BLaER1 treated with 17β-estradiol and CSF1 and Interleukin-3, amounts not matched to agents 10 nM and 100 nM (cell line): ENCODE measurements around the gene CACNA1D.
A peak's percentile ranks its signal among the peaks of the same experiment; 100 is the strongest.

Source experiments
- H3K27ac ChIP-seq, 11 experiments: shearing (Covaris generic); formaldehyde crosslinking; 2 replicates each; pipeline ENCODE4 v1.8.1; 2022
- H3K27me3 ChIP-seq, 11 experiments: shearing (Covaris generic); formaldehyde crosslinking; 2 replicates each; pipeline ENCODE4 v1.8.1; 2022
- H3K36me3 ChIP-seq, 11 experiments: shearing (Covaris generic); formaldehyde crosslinking; 2 replicates each; pipeline ENCODE4 v1.8.1; 2022
- H3K4me1 ChIP-seq, 10 experiments: shearing (Covaris generic); formaldehyde crosslinking; 2 replicates each; pipeline ENCODE4 v1.8.1; 2022
- H3K4me2 ChIP-seq, 11 experiments: shearing (Covaris generic); formaldehyde crosslinking; 2 replicates each; pipeline ENCODE4 v1.8.1; 2022
- H3K4me3 ChIP-seq, 10 experiments: shearing (Covaris generic); formaldehyde crosslinking; 2 replicates each; pipeline ENCODE4 v1.8.1; 2022
- H3K9ac ChIP-seq, 11 experiments: shearing (Covaris generic); formaldehyde crosslinking; 2 replicates each; pipeline ENCODE4 v1.8.1; 2022
- H3K9me3 ChIP-seq, 11 experiments: shearing (Covaris generic); formaldehyde crosslinking; replicated peaks in 1 of 11; 2 replicates each; pipeline ENCODE4 v1.8.1; 2022
- H4K20me1 ChIP-seq, 11 experiments: shearing (Covaris generic); formaldehyde crosslinking; 2 replicates each; pipeline ENCODE4 v1.8.1; 2022
- Cebpa-rat ChIP-seq, 11 experiments: shearing (Covaris generic); IDR thresholded peaks; 2 replicates each; pipeline ENCODE4 v1.8.1; 2022

CACNA1D gene

DNA sequence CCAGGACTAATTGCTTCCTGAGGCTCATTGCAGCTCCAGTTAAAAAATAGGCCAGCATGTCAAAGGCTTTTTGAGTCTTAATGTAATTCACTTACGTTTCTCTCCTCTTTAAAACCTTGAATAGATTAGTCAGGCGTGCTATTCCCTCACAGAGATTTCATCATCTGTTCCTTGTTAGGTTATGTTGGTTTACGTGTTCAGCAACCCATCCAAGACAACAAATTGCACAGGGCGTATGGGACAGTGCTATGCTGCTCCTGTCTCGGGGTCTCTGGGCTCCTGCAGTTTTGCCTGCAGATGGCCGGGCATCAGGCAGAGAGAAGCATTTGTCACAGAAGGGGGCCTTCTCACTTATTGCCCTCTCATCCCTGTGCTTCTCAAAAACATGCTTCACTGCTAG is 234.7 kb downstream of the CACNA1D start:
- peaks cover 0 to 21% (median 7%) of the 10 kb centered on the region in 10 experiments; a peak in 12 of 20 replicates for H3K4me1 ChIP-seq
- no peaks in the 10 kb centered on the region for H3K9me3 ChIP-seq
- no peak for TF ChIP-seq Cebpa-rat (IDR thresholded peaks at IDR 0.05)
- no peaks in the 10 kb centered on the region for H4K20me1 ChIP-seq
- H3K9ac ChIP-seq = no peak overlapping the region
- no peak overlapping the region for H3K4me3 ChIP-seq
- H3K4me2 ChIP-seq = no peak overlapping the region
- H3K27ac ChIP-seq = no peak overlapping the region
- no peaks in the 10 kb centered on the region for H3K27me3 ChIP-seq
- no peaks in the 10 kb centered on the region for H3K36me3 ChIP-seq

DNA sequence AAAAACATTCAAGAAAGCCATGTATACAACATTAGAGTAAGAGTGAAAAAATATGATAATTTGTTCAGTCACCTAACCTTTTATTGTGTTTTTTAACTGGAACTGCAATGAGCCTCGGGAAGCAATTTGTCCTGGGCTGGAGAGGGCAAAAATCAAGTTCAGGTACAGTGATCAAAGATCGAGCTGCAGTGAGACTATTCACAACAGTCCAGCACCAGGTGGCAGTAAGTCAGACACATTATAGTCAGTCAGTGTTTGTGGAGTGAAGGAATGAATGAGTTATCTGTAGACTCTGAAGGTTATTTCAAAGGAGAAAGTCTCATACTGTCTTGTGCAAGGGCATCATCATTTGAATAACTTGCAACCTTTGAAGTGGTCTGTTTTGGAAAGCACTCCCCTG is 235.2 kb downstream of the CACNA1D start:
- H3K4me1 ChIP-seq = peaks cover 0 to 21% (median 7%) of the 10 kb centered on the region in 10 experiments; a peak in 12 of 20 replicates
- H3K27me3 ChIP-seq = no peaks in the 10 kb centered on the region

DNA sequence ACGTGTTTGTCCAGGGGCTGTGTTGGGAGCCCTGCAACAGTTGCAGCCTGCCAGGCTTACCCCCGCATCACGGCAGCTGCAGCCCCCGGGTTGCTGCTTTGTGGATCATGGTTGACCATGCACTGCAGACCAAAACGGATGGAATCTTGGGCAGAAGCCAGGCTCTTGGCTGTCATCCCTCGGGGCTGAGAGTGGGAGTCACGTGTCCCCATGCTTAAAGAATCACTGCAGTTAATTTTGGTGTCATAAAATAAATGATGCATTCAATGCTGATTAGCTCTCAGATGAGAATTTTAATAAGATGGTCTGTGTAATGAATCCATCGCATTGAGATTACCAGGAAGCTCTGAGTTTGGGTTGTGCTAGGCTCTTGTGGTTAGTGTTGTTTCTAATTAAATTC is 236.2 kb downstream of the CACNA1D start:
- H3K27me3 ChIP-seq = no peaks in the 10 kb centered on the region
- H4K20me1 ChIP-seq = no peaks in the 10 kb centered on the region
- no peaks in the 10 kb centered on the region for H3K9me3 ChIP-seq
- no peak for TF ChIP-seq Cebpa-rat (IDR thresholded peaks at IDR 0.05)
- peaks cover 0 to 21% (median 7%) of the 10 kb centered on the region in 10 experiments; a peak in 12 of 20 replicates for H3K4me1 ChIP-seq
- peak overlapping the region in 7 of 11 experiments; percentile 23 to 58 (median 48); a peak in 12 of 22 replicates for H3K4me2 ChIP-seq
- H3K9ac ChIP-seq = no peak overlapping the region
- no peak overlapping the region for H3K27ac ChIP-seq
- H3K36me3 ChIP-seq = no peaks in the 10 kb centered on the region
- H3K4me3 ChIP-seq = no peak overlapping the region

More for the DNA sequence above, 235.2 kb downstream of the CACNA1D start:
- H3K36me3 ChIP-seq = no peaks in the 10 kb centered on the region
- no peak overlapping the region for H3K9ac ChIP-seq
- TF ChIP-seq Cebpa-rat (IDR thresholded peaks at IDR 0.05) = no peak
- 0 out of 22 replicates have a peak overlapping the region, but pooled peaks of 1 of the 11 experiments have one; percentile 50 for H3K4me2 ChIP-seq
- H3K4me3 ChIP-seq = no peak overlapping the region
- H3K27ac ChIP-seq = no peak overlapping the region
- no peaks in the 10 kb centered on the region for H3K9me3 ChIP-seq
- H4K20me1 ChIP-seq = no peaks in the 10 kb centered on the region

DNA sequence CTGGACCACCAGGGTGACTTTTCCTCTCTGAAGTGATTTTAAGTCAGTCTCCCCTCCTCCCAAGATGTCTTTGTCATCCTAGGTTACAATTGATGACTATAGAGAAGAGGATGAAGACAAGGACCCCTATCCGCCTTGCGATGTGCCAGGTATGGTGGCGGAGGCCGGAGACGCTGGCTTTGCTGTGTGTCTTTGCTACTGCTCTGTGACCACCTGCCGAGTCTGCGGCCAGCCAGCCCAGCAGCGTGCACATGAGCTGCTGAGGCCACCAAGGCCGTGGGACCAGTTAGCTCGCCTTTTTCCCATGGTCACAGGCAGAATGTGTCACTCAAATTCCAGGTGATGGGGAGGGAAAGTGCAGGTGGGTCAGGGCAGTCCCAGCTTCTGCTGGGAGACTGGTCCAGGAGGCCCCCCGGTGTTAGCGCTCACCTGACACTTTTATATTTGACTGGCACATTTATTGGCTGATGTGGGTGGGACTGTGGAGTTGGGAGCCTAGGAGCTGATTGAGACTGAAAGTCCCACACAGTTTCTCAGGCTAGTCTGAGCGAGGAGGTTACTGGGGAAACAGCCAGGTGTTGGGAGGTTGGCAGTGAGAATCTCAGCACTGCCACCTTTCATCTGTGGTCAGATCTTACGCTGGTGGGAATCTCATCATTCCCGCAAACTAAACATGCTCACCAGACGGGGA is 237.7 kb downstream of the CACNA1D start:
- no peak for TF ChIP-seq Cebpa-rat (IDR thresholded peaks at IDR 0.05)
- H3K9ac ChIP-seq = no peak overlapping the region
- no peaks in the 10 kb centered on the region for H3K9me3 ChIP-seq
- no peak overlapping the region for H3K4me3 ChIP-seq
- peaks cover 0 to 21% (median 7%) of the 10 kb centered on the region in 10 experiments; a peak in 12 of 20 replicates for H3K4me1 ChIP-seq
- H3K4me2 ChIP-seq = no peak overlapping the region
- no peaks in the 10 kb centered on the region for H4K20me1 ChIP-seq
- H3K27me3 ChIP-seq = no peaks in the 10 kb centered on the region
- H3K27ac ChIP-seq = no peak overlapping the region
- no peaks in the 10 kb centered on the region for H3K36me3 ChIP-seq

DNA sequence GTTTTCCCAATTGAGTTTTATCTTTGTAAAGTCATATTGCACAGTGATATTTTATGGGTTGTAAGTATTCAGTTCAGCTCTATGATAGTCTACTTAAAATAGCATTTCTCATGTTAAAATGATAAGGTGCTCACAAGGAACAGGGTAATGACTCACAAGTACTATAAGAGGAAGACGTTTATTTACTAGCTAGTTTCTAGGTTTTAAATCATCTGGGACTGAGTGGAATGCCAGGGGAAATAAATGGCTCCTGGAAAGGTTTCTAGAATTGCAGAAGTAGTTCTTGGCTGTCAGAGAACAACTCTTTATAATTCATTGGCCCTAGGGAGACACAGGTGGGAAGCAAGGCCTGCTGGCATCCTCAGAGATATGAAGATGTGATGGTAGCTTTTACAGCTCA is 239.0 kb downstream of the CACNA1D start:
- Histone ChIP-seq H4K20me1 (no peaks in the 10 kb centered on the region), H3K4me3 (no peak overlapping the region), H3K36me3 (no peaks in the 10 kb centered on the region), H3K27ac (no peak overlapping the region), H3K27me3 (no peaks in the 10 kb centered on the region), H3K4me2 (no peak overlapping the region), H3K4me1 (peaks cover 0 to 21% (median 7%) of the 10 kb centered on the region in 10 experiments; a peak in 12 of 20 replicates), H3K9me3 (no peaks in the 10 kb centered on the region), H3K9ac (no peak overlapping the region)
- TF ChIP-seq Cebpa-rat (IDR thresholded peaks at IDR 0.05) = no peak

DNA sequence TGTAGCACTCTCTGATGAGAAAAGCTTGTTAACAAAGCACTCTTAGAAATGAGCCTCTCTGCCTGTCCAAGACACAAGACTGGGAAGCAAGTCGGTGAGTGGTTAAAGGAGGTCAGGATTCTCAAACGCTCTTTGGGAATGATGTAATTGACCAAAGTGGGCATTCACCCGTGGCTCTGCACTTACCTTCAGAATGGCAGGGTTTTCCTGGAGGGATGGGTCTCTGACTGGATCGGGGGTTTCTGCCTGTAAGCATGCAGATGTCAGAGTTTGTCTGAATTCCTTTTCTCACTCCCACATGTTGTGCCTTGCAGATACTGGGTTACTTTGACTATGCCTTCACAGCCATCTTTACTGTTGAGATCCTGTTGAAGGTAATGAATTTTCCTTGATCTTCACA is 245.6 kb downstream of the CACNA1D start:
- H3K27me3 ChIP-seq = no peaks in the 10 kb centered on the region
- H3K9me3 ChIP-seq = no peaks in the 10 kb centered on the region
- no peak overlapping the region for H3K9ac ChIP-seq
- H3K4me3 ChIP-seq = no peak overlapping the region
- H3K36me3 ChIP-seq = no peaks in the 10 kb centered on the region
- H4K20me1 ChIP-seq = no peaks in the 10 kb centered on the region
- H3K4me1 ChIP-seq = peaks cover 0 to 14% (median 0%) of the 10 kb centered on the region in 10 experiments; a peak in 4 of 20 replicates
- TF ChIP-seq Cebpa-rat (IDR thresholded peaks at IDR 0.05) = no peak
- H3K27ac ChIP-seq = no peak overlapping the region
- no peak overlapping the region for H3K4me2 ChIP-seq

DNA sequence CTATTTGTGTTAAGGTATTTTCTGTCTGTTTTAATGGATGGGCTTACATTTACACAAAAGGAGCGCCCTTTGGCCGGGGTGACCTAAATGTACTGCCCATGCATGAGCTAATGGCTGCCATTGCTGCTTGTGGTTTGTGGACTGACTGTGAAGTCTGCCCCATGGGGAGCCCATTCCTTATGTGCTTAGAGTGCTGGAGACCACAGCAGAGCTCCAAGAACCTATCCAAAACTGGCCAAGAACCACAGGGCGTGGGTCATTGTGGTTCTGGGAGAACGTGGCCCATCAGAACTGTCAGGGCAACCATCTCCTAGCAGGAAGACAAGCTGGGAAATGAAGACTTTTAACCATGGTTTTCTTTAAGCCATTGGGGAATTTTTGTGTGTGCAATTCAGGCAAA is 246.5 kb downstream of the CACNA1D start:
- no peak overlapping the region for H3K9ac ChIP-seq
- no peak overlapping the region for H3K4me2 ChIP-seq
- H4K20me1 ChIP-seq = no peaks in the 10 kb centered on the region
- no peaks in the 10 kb centered on the region for H3K27me3 ChIP-seq
- peaks cover 0 to 14% (median 0%) of the 10 kb centered on the region in 10 experiments; a peak in 4 of 20 replicates for H3K4me1 ChIP-seq
- H3K27ac ChIP-seq = no peak overlapping the region
- no peak overlapping the region for H3K4me3 ChIP-seq
- no peaks in the 10 kb centered on the region for H3K36me3 ChIP-seq
- no peak for TF ChIP-seq Cebpa-rat (IDR thresholded peaks at IDR 0.05)
- H3K9me3 ChIP-seq = peaks cover 0 to 3% (median 0%) of the 10 kb centered on the region in 11 experiments; a peak in 3 of 22 replicates

DNA sequence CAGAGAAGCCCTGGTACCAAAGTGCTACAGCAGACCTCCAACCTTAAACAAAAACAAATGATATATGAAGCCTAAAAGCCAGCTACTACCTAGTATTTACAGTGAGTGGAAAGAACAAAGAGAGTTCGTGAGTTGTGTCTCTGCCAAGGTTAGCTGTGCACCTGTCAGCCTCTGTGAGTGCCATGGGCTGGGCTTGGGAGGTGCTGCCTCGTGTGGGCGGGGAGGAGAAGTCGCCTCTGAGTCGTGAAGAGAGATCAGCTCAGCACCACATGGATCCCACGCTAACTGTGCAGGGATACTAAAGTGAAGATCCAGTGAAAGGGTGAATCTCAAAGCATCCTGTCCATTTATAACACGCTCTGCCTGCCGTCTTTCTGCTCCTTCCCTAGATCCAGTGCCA is 249.9 kb downstream of the CACNA1D start:
- Histone ChIP-seq H4K20me1 (no peaks in the 10 kb centered on the region), H3K4me3 (no peak overlapping the region), H3K9ac (no peak overlapping the region), H3K36me3 (no peaks in the 10 kb centered on the region), H3K27ac (no peak overlapping the region), H3K4me1 (peaks cover 0 to 43% (median 14%) of the 10 kb centered on the region in 10 experiments; a peak in 13 of 20 replicates), H3K9me3 (peaks cover 0 to 8% (median 0%) of the 10 kb centered on the region in 11 experiments; a peak in 3 of 22 replicates), H3K4me2 (peak overlapping the region in 2 of 11 experiments; percentile 41 to 43; a peak in 4 of 22 replicates), H3K27me3 (no peaks in the 10 kb centered on the region)
- no peak for TF ChIP-seq Cebpa-rat (IDR thresholded peaks at IDR 0.05)

DNA sequence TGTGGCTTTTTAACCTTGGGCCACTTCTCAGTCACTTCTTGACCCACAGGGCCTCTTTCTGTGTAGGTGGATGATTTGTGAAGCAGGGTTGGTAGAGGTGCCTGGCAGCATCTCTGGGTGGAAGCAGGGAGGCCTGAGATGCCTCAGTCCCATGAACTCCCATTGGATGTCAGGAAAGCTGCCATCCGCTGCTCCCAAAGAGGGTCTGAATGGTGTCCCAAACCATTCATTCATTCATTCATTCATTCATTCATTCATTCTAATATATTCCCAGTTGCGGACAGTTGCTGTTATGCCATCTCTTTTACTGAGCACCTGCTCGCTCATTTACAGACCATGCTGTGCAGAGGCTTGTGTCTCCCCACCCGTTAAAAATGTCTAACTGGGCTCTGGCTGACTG is 253.1 kb downstream of the CACNA1D start:
- Histone ChIP-seq H3K9me3 (peaks cover 0 to 8% (median 0%) of the 10 kb centered on the region in 11 experiments; a peak in 3 of 22 replicates), H4K20me1 (no peaks in the 10 kb centered on the region), H3K4me2 (peak overlapping the region in 4 of 11 experiments; percentile 72 to 89 (median 80); a peak in 8 of 22 replicates), H3K27me3 (no peaks in the 10 kb centered on the region), H3K9ac (no peak overlapping the region), H3K4me3 (no peak overlapping the region), H3K36me3 (no peaks in the 10 kb centered on the region), H3K4me1 (peaks cover 11 to 68% (median 29%) of the 10 kb centered on the region in 10 experiments), H3K27ac (peak overlapping the region in 4 of 11 experiments; percentile 86 to 90 (median 90); a peak in 5 of 22 replicates)
- TF ChIP-seq Cebpa-rat (IDR thresholded peaks at IDR 0.05) = no peak
